Upper lobe of left lung (tissue), 4 donors: ENCODE results near the gene PHOSPHO2.

Experiments used
- CTCF ChIP-seq, 6 experiments: fragments of 450-650 bp in 4 of 6; fragments of 200-600 bp in 2 of 6; sonication (generic) in 2 of 6; IDR thresholded peaks; one replicate each; pipeline ENCODE4 v1.5.1; 2016 to 2019; ENCODE audit warnings: antibody characterized with exemption in 6 of 6
- EP300 ChIP-seq, 4 donors: sonication (generic); formaldehyde crosslinking; IDR thresholded peaks; one replicate each; pipeline ENCODE4 v1.5.1; 2017; ENCODE audit warnings: antibody characterized with exemption in 4 of 4, control low read depth in 2 of 4
- POLR2A ChIP-seq, 4 donors: fragments of 450-650 bp; IDR thresholded peaks; one replicate each; pipeline ENCODE4 v1.5.1; 2016 to 2017; ENCODE audit warnings: antibody characterized with exemption in 4 of 4, mild to moderate bottlenecking in 2 of 4
- POLR2AphosphoS5 ChIP-seq, 2 donors: sonication (generic); formaldehyde crosslinking; IDR thresholded peaks; one replicate each; pipeline ENCODE4 v1.5.1; 2017; ENCODE audit warnings: antibody characterized with exemption in 2 of 2

- no peak for TF ChIP-seq CTCF (IDR thresholded peaks at IDR 0.05)
- no peak for TF ChIP-seq POLR2A (IDR thresholded peaks at IDR 0.05)
- TF ChIP-seq EP300 (IDR thresholded peaks at IDR 0.05), result no peak
- no peak for TF ChIP-seq POLR2AphosphoS5 (IDR thresholded peaks at IDR 0.05)
Measured at GRCh38 chr2:169690958-169691357, 3.3 kb upstream of the PHOSPHO2 start.
